T-helper 2 cell treated with Interferon-gamma antibody and Interleukin-4, amounts not matched to agents 5 μg/mL and 100 μg/mL, for 36 hours (primary cell): ENCODE data around the gene VARS2.
"Not testable (repeated sequence)": the region's sequence is repeated elsewhere in the genome, so short reads cannot be mapped to it uniquely, and the experiment has no call there.

ENCODE experiments used
- DNase-seq: peaks from one replicate; pipeline ENCODE4 v3.0.0; 2021; ENCODE audit warnings: low spot score
- H3K27ac Mint-ChIP-seq: one replicate; pipeline ENCODE4 v1.8.0; 2021; ENCODE audit warnings: mild to moderate bottlenecking, mixed read lengths
- H3K27me3 Mint-ChIP-seq: one replicate; pipeline ENCODE4 v1.8.0; 2021; ENCODE audit warnings: low read depth, mixed read lengths
- H3K36me3 Mint-ChIP-seq: one replicate; pipeline ENCODE4 v1.8.0; 2021; ENCODE audit warnings: low read depth, mixed read lengths
- H3K4me1 Mint-ChIP-seq: one replicate; pipeline ENCODE4 v1.8.0; 2021; ENCODE audit warnings: low read depth, mixed read lengths
- H3K4me3 Mint-ChIP-seq: one replicate; pipeline ENCODE4 v1.8.0; 2022; ENCODE audit warnings: mild to moderate bottlenecking, moderate library complexity, mixed read lengths
- H3K9me3 Mint-ChIP-seq: one replicate; pipeline ENCODE4 v1.8.0; 2021; ENCODE audit warnings: mixed read lengths

Gene VARS2

DNA sequence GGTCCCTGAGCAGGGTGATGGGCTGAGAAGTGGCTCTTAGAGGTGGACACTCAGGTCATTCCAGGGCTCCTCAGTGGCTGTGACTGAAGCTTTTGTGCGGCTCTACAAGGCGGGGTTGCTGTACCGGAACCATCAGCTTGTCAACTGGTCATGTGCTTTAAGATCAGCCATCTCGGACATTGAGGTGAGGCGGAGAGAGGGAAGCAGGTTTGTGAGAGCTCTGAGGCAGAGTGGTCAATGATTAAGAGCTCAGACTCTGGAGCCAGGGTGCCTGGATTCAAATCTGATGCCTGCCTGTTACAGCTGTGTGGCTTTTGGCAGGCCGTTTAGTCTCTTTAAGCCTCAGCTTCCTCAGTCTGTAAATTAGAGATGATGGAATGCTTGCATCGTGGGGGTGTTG lies 3.0 kb downstream of the VARS2 start:
- peaks cover 25% of the 10 kb centered on the region for H3K4me1 Mint-ChIP-seq

DNA sequence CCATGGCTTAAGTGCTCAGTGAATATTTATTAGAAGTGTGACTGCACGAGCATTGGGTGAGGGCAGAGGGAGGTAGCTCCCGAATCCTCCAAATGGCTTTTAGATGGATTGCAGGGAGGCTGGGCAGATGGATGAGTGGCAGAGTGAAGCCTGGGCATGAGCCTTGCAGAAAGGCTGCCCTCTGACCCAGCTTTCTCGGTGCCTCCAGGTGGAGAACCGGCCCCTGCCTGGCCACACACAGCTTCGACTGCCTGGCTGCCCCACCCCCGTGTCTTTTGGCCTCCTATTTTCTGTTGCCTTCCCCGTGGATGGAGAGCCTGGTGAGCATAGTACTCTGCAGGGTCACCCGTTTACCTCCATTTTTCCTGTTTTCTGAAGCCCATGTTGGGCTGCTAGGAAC lies 3.4 kb downstream of the VARS2 start:
- H3K4me3 Mint-ChIP-seq = no peak overlapping the region
- peaks cover 25% of the 10 kb centered on the region for H3K4me1 Mint-ChIP-seq
- no peaks in the 10 kb centered on the region for H3K27me3 Mint-ChIP-seq
- H3K27ac Mint-ChIP-seq = no peak overlapping the region
- no peak for DNase-seq
- H3K9me3 Mint-ChIP-seq = no peaks in the 10 kb centered on the region
- peaks cover 27% of the 10 kb centered on the region for H3K36me3 Mint-ChIP-seq

More for the DNA sequence above, 3.0 kb downstream of the VARS2 start:
- DNase-seq = no peak
- Mint-ChIP-seq H3K27ac (peak overlapping the region; percentile 39), H3K4me3 (no peak overlapping the region), H3K9me3 (no peaks in the 10 kb centered on the region), H3K27me3 (no peaks in the 10 kb centered on the region), H3K36me3 (peaks cover 27% of the 10 kb centered on the region)

DNA sequence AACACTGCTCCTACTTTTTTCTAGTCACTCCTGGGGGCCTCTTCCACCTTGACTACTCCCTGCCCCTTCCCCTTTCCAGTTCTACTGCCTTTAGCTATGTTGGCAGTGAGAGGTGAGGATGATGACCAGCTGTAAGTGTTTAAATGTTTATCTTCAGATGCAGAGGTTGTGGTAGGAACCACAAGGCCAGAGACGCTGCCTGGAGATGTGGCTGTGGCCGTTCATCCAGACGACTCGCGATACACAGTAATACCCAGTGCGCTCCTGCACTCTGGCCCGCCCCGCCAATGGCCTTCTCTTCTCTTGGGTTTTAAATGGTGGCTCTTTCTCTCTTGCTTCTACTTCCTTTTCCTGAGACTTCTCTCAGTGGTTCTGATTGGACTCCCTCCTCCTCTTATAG lies 4.6 kb downstream of the VARS2 start:
- no peaks in the 10 kb centered on the region for H3K9me3 Mint-ChIP-seq
- H3K27me3 Mint-ChIP-seq = no peaks in the 10 kb centered on the region
- H3K27ac Mint-ChIP-seq = no peak overlapping the region
- no peak for DNase-seq
- H3K36me3 Mint-ChIP-seq = peaks cover 31% of the 10 kb centered on the region
- H3K4me3 Mint-ChIP-seq = no peak overlapping the region
- H3K4me1 Mint-ChIP-seq = peaks cover 21% of the 10 kb centered on the region

DNA sequence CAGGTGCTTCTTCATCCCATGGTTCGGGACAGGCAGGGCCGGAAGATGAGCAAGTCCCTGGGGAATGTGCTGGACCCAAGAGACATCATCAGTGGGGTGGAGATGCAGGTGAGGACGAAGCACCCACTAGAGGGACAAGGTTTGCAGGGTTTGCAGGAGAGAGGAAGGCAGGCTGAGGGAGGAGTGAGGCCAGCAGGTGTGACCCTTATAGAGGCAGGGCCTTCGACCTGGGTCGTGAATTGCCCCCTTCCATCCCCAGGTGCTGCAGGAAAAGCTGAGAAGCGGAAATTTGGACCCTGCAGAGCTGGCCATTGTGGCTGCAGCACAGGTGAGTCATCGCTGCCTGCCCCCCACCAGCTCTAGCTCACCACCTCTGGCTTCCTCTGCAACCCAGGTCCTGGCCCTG lies 8.4 kb downstream of the VARS2 start:
- Mint-ChIP-seq H3K9me3 (no peaks in the 10 kb centered on the region), H3K27me3 (no peaks in the 10 kb centered on the region), H3K4me1 (no peaks in the 10 kb centered on the region), H3K36me3 (peaks cover 33% of the 10 kb centered on the region), H3K4me3 (no peak overlapping the region), H3K27ac (no peak overlapping the region)
- no peak for DNase-seq

DNA sequence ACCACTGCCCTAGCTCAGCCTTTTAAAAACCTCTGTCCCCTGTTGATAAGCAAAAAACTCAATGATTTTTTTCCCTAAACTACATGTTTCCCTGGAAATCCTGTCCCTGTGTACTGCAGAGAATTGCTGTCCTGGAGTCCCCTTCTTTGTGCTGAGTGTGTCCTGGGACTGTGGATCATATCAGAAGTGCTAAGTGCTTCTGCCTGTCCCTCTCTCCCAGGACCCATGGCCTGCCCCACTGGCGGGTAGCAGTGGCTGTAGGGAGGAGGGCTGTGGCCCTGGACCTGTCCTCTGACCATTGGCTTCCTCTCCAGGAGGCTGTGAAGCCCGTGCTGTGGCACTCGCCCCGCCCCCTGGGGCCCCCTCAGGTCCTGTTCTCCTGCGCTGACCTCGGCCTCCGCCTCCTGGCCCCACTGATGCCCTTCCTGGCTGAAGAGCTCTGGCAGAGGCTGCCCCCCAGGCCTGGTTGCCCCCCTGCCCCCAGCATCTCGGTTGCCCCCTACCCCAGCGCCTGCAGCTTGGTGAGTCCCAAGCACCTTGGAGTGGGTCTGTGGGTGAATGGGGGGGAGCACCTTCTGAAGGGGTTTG lies 10.1 kb downstream of the VARS2 start:
- not testable (repeated sequence) for DNase-seq, H3K9me3 Mint-ChIP-seq, H3K4me3 Mint-ChIP-seq, H3K27ac Mint-ChIP-seq, H3K27me3 Mint-ChIP-seq, H3K4me1 Mint-ChIP-seq
- peaks cover 38% of the 10 kb centered on the region for H3K36me3 Mint-ChIP-seq

DNA sequence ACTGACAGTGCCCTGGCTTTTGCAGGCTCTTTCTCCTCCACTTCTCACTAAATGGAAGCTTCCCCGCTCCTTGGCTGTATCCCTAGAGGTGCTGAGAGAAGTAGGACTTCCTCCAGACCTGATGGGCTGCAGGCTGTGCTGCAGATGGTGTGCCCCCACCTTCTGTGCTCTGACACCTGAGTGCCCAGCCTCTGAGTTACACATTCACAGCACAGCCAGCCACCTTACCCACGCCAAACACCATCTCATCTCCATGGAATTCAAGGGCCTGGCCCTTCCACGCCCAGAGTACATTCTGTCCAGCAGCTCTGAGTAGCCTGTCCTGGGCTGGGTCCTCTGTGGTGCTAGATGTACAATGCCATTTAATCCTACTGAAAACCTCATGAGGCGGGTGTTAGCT lies 12.6 kb downstream of the VARS2 start:
- Mint-ChIP-seq H3K4me3 (no peak overlapping the region), H3K9me3 (peaks cover 7% of the 10 kb centered on the region), H3K36me3 (peaks cover 25% of the 10 kb centered on the region), H3K27ac (no peak overlapping the region), H3K27me3 (no peaks in the 10 kb centered on the region), H3K4me1 (no peaks in the 10 kb centered on the region)
- no peak for DNase-seq

DNA sequence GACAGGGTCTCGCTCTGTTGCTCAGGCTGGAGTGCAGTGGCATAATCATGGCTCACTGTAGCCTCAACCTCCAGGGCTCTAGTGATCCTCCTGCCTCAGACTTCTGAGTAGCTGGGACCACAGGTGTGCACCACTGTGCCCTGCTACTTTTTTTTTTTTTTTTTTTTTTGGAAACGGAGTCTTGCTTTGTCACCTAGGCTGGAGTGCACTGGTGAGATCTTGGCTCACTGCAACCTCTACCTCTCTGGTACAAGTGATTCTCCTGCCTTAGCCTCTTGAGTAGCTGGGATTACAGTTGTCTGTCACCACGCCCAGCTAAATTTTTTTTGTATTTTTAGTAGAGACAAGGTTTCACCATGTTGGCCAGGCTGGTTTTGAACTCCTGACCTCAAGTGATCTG lies 13.0 kb downstream of the VARS2 start:
- not testable (repeated sequence) for H3K9me3 Mint-ChIP-seq, H3K27me3 Mint-ChIP-seq, H3K4me3 Mint-ChIP-seq, DNase-seq, H3K27ac Mint-ChIP-seq, H3K4me1 Mint-ChIP-seq
- H3K36me3 Mint-ChIP-seq = peaks cover 25% of the 10 kb centered on the region

DNA sequence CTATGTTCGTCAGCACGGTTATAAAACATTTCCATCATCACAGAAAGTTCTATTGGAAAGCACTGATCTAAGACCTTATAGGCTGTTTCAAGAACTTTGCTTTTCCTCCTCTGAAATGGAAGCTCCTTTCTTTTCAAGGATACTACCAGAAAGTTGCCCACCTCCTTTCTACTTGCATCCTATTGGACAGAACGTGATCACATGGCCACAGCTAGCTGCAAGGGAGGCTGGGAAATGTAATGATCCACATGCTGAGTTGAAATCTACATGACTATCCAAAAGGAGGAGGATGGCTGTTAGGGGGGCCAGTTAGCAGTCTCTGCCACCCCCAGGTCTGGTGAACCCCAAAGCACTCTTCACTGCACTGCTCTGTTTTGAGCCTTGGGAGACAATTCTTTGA lies 14.6 kb downstream of the VARS2 start:
- no peaks in the 10 kb centered on the region for H3K4me1 Mint-ChIP-seq
- H3K4me3 Mint-ChIP-seq = no peak overlapping the region
- peaks cover 7% of the 10 kb centered on the region for H3K9me3 Mint-ChIP-seq
- no peak for DNase-seq
- H3K27ac Mint-ChIP-seq = no peak overlapping the region
- no peaks in the 10 kb centered on the region for H3K27me3 Mint-ChIP-seq
- peaks cover 16% of the 10 kb centered on the region for H3K36me3 Mint-ChIP-seq

DNA sequence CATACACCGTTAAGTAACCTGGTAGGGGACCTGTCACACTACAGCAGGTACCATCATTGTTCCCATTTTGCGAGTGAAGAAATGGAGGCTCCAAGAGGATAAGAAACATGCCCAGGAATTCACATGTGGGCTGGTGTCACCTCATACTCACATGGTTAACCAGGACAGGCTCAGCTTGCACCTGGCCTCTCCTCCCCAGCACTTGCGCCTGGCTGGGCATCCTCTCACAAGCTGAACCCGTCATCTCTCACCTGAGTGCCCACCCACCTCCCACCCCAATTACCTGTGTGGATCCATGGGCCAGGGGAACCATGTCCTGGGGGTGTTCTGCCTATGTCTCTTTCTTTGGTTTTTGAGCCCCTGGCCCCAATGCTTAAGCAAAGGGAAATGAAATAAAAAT lies 16.5 kb downstream of the VARS2 start:
- no peak for DNase-seq
- H3K4me1 Mint-ChIP-seq = no peaks in the 10 kb centered on the region

DNA sequence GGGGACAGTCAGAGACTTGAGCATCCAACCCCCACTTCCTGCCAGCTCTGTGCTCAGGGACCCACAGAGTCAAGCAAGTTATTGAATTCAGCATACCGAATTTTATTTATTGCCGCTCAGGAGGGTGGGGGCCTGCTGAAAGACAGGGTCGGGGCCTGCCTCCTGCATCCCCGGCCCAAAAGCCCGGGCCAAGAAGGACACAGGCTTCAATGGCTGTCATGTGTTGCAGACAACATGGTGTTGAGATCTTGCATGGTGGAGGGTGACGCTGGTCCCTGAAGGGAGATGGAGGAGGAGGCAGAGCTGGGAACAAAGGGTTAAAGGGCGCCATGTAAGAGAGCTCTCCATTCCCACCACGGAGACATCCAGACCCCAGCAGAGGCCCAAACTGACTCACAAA lies 17.2 kb downstream of the VARS2 start:
- peaks cover 10% of the 10 kb centered on the region for H3K36me3 Mint-ChIP-seq
- H3K4me1 Mint-ChIP-seq = no peaks in the 10 kb centered on the region
- H3K27me3 Mint-ChIP-seq = peaks cover 3% of the 10 kb centered on the region
- peaks cover 7% of the 10 kb centered on the region for H3K9me3 Mint-ChIP-seq
- no peak overlapping the region for H3K27ac Mint-ChIP-seq
- H3K4me3 Mint-ChIP-seq = no peak overlapping the region
- no peak for DNase-seq

More for the DNA sequence above, 16.5 kb downstream of the VARS2 start:
- Mint-ChIP-seq H3K27me3 (peaks cover 3% of the 10 kb centered on the region), H3K4me3 (no peak overlapping the region), H3K27ac (no peak overlapping the region), H3K9me3 (peaks cover 7% of the 10 kb centered on the region), H3K36me3 (peaks cover 10% of the 10 kb centered on the region)

DNA sequence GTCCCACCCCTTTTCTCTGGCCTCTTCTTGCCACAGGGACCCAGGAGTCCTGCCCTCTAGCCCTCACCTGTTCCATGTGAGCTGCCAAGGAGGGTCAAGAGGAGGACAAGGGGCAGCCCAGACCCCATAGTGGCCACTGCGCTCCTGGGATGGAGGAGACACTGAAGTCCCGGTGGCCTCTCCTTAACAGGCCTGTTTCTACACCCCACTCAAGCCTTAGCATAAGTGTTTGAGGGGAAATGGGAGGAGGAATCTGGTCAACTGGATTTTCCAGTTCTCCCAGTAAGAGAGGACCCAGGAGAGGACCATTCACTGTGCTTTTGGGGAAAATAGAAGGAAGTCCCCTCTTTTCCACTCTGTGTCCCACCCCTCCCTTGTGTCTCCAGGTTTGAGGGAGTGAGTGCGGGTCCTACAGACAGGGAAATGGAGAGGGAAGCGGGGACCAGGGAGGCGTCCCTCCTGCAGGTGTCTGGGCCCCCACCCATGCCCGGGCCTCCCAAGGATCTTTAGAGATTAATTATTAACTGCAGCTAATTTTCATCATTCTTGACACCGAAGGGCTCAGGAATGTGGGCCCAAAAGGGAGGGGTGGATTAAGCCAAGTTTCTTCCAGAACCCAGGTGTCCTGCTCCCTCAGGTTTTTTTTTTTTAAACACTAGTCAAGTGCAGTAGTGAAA lies 18.1 kb downstream of the VARS2 start, which contains the start of gene SFTA2:
Gene SFTA2, minus strand, starts transcription at position 202 of the 677 bp plus-strand sequence. Its CDS starts 74 bp downstream, at position 128.
- Mint-ChIP-seq H3K36me3 (peaks cover 6% of the 10 kb centered on the region), H3K4me3 (no peak within 1 kb of the TSS), H3K4me1 (no peaks in the 10 kb centered on the region), H3K9me3 (peaks cover 7% of the 10 kb centered on the region), H3K27ac (no peak within 1 kb of the TSS), H3K27me3 (peaks cover 3% of the 10 kb centered on the region)
- no peak for DNase-seq

DNA sequence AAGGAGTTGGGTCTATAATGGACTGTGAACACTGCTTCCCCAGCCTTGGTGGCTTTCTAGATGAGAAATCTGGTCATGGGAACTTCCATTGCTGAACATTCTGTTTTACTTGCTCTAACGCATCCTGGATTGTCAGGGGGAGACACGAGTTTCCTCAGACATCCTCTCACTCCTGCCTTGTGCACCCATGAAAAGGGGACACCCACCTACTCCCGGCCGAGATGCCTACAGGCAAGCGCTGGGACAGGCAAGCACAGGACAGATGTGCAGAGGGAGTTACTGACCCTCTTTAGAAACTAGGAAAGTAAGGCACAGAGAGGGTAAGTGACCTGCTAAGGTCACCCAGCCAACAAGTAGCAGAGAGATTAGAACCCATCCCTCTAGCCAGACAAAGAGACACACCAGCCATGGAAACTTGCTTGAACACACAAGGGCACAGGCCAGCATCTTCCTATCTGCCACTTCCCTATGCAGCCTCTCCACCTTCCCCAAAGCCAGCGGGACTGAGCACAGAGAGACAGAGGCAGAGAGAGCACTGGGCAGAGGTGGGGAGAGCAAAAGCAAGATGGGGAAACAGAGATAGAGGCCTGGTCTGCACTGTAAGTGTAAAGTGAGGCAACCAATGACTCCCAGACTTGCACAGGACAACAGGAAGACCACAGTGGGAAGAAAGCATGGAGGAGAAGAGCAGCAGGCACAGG lies 18.8 kb downstream of the VARS2 start:
- H3K4me3 Mint-ChIP-seq = no peak overlapping the region
- peaks cover 7% of the 10 kb centered on the region for H3K9me3 Mint-ChIP-seq
- H3K27me3 Mint-ChIP-seq = peaks cover 3% of the 10 kb centered on the region
- H3K36me3 Mint-ChIP-seq = peaks cover 4% of the 10 kb centered on the region
- H3K4me1 Mint-ChIP-seq = no peaks in the 10 kb centered on the region
- H3K27ac Mint-ChIP-seq = no peak overlapping the region
- DNase-seq = no peak

DNA sequence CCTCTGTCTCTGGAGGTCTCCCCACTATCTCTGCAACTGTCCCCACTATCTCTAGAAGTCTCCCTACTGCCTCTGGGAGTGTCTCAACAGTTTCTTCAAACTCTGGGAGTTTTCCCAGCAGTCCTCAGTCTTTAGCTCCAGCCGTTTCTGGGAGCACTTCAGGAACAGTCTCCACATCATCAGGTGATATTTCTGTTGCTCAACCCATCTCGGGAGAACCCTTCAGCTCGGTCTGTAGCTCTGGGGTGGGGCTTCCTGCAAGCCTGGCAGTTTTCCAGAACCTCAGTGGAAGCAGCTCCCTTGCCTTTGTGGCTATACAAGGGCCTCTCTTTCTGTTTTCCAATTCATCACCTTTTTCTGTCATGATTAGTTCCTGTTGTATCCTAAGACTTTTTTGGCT lies 21.0 kb downstream of the VARS2 start:
- Mint-ChIP-seq H3K36me3 (no peaks in the 10 kb centered on the region), H3K4me3 (no peak overlapping the region), H3K9me3 (no peaks in the 10 kb centered on the region), H3K27ac (no peak overlapping the region), H3K27me3 (peaks cover 3% of the 10 kb centered on the region), H3K4me1 (no peaks in the 10 kb centered on the region)
- no peak for DNase-seq

DNA sequence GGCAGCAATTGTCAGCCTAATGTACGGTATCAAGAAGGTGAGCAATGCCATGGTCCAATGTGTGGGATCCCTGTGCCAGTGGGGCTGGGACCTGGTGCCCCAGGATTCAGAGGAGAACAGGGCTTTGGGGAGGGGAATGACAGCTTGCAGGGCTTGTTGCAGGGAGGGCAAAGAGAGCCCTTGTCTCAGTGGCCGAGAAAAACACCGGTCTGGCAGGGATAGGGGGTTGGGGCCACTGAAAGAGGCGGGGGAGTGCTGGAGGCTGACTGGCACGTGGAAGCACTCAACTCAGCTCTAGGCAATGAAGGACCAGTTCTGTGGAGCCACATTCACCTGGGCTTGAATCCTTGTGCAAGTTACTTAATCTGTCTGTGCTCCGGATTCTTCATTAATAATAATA lies 23.2 kb downstream of the VARS2 start:
- Mint-ChIP-seq H3K36me3 (no peaks in the 10 kb centered on the region), H3K27me3 (peaks cover 15% of the 10 kb centered on the region)

More for the DNA sequence above, 23.2 kb downstream of the VARS2 start:
- Mint-ChIP-seq H3K4me1 (no peaks in the 10 kb centered on the region), H3K27ac (no peak overlapping the region), H3K9me3 (no peaks in the 10 kb centered on the region), H3K4me3 (no peak overlapping the region)
- no peak for DNase-seq
